Testis (tissue), 2 donors: Measurements from ENCODE around the gene COX19.

ENCODE experiments used
- CTCF ChIP-seq, 3 experiments: fragments of 450-650 bp in 2 of 3; fragments of 200-600 bp in 1 of 3; sonication (generic) in 1 of 3; IDR thresholded peaks; one replicate each; pipeline ENCODE4 v1.5.1; 2016 to 2019; ENCODE audit warnings: antibody characterized with exemption in 3 of 3, mild to moderate bottlenecking in 2 of 3, moderate library complexity in 1 of 3
- POLR2A ChIP-seq: fragments of 450-650 bp; IDR thresholded peaks from one replicate; pipeline ENCODE4 v1.6.1; 2017; ENCODE audit warnings: antibody characterized with exemption, mild to moderate bottlenecking, moderate library complexity

- no peak for TF ChIP-seq POLR2A
- TF ChIP-seq CTCF (IDR thresholded peaks at IDR 0.05), result no peak
These were observed 49.7 kb downstream of the COX19 start for GRCh38 chr7:925601-926000.
